GM21447 (cell line): ENCODE measurements around the gene SGMS2.

Source experiments
- ATAC-seq: cut with Tn5 transposase; IDR thresholded peaks from one replicate; pipeline ENCODE4 v1.9.1; 2021; ENCODE audit not compliant: unreplicated experiment

SGMS2 gene

GRCh38 chr4:107828315-107829090 is 3.8 kb downstream of the SGMS2 start:
- ATAC-seq, result no peak

GRCh38 chr4:107831140-107831539 is 6.4 kb downstream of the SGMS2 start:
- no peak for ATAC-seq

- no peak for ATAC-seq
Observed at GRCh38 chr4:107832275-107832807, 7.6 kb downstream of the SGMS2 start.

- ATAC-seq, result no peak
Observed at GRCh38 chr4:107834241-107834794, 9.6 kb downstream of the SGMS2 start.

GRCh38 chr4:107835406-107835805 is 10.7 kb downstream of the SGMS2 start:
- no peak for ATAC-seq

GRCh38 chr4:107837317-107837716 is 12.6 kb downstream of the SGMS2 start:
- no peak for ATAC-seq

GRCh38 chr4:107837776-107838618 is 13.3 kb downstream of the SGMS2 start:
- ATAC-seq, result no peak

DNA sequence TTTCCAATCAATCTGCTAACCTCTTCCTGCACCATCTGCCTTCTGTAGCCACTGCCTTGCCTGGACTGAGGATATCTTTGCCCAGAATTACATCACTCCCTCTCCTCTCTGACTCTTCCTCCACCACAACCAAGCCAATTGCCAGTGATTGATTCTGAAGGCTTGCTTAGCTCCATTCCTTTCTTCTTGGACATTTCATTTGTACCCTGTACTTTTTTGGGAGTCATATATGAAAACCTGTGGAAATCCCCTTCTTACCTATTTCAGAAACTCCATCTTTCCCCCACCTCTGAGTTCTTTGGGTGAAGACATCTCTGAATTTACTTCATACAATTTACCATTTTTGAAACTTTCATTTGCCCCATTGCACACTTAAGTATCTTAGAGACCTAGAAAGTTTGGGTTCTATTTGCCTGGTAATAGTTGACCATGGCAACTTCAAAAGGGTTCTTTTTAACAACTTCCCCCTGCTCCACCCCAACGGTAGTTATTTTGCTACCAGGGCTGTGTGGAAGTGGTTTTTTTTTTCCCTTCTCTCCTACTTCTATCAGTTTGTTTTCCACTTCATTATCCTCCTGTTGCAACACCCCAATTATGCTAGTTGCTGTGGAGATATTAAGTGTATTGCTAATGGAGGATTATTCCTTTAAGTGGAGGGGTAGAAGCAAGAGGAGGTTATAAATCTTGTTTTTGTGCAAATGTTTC is 14.3 kb downstream of the SGMS2 start:
- ATAC-seq, result no peak

GRCh38 chr4:107843391-107843790 is 18.7 kb downstream of the SGMS2 start:
- no peak for ATAC-seq

DNA sequence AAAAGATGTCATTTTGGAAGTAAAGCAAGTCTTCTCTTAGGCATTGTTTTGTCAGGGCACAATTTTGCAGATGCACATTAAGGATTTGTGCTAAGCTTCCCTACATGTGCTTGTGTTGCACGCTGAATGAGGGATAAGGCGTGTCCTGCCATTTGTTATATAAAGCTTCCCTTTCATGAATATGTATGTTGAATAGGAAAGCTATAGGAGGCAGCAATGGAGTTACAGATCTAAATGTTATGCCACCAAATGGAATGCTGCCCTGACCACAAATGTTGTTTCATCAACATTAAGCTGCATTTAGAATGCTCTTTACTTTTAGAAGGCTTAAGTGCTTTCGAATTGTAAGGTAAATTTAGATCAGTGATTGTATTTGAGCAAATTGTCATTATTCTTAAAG is 20.9 kb downstream of the SGMS2 start:
- no peak for ATAC-seq

DNA sequence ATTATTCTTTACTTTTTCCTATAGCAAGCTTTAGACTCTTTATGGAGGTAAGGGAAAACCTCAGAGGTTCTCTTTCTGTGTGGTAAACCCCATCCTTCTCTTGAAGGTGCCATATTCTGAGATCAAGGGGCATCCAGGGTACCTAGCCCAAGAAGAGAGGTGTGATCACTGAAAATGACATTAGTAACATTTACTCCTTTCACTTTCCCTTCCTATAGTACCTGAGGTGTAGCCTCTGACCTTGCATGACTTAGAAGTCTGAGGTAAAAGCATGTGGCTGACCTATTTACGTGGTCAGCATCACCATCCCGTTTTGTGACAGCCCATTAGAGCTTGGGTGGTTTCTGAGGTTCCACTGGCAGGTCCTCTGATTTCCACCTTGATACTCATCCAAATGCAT is 25.7 kb downstream of the SGMS2 start:
- ATAC-seq, result no peak

DNA sequence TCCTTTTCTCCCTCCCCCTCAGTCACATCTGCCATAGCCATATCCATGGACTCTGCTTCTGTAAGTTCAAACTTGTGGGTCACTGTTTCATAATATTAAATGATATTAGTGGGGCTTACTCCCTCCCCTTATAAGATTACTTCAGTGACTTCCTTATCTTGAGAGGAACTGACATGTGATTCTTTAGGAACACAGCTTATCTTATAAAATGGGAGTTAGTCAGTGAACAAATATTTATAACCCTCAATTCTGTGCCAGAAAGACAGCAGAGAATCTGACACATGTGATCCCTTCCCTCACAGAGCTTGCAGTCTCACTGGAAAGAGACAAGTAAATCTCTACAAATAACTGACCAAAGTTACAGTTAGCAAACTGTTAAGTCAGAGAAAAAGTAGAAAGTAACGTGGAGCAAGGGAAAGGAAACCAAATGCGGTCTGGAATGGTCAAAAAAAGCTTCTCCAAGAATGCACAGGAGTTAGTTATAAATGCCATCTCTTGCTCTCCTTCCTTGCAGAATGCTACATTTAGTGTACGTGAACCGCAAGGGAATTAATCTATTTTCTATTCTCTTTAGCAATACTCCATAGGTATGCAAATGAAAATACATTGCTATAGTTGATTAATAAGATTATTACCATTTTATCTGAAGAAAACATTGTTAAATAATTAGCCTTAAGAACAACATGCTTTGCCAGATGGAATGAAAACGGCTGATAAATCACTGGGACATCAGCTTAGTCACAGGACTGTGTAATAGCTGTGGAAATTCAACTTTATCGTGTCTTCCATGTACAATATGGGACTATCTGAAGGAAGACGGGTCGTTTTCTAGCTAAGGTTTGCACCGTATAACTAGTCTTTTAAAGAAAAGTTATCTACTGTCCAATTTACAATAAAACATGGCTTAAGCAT is 29.0 kb downstream of the SGMS2 start:
- ATAC-seq, result no peak

DNA sequence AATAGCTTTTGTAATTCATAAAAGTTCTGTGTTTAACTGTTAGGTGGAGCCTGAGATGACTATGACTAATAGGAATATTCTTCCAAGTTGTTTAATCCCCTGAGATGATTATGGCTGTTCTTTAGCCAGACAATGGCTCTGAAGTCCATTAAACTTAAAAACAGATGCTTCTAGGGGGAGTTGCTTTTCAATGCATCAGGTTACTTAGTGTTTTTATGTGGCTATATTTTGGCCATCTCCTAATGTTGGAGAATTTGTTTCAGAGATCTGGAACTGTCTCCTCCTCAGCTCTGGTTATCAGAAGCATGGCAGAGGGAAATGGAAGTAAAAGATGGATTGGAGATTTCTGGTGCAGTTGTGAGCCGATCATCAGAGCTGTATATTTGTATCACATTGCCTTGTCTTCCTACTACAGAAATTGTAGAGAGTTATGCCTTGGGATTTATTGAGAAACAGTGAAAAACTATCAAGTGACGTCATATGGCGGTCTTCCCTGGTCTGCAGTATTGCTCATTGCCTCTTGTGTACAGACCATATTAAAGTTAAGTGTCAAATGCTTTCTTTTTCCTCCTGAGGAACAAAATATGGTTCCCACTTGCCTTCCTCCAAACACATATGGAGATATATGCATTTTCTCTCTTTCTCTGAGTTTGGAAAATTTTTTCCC is 29.8 kb downstream of the SGMS2 start:
- no peak for ATAC-seq

DNA sequence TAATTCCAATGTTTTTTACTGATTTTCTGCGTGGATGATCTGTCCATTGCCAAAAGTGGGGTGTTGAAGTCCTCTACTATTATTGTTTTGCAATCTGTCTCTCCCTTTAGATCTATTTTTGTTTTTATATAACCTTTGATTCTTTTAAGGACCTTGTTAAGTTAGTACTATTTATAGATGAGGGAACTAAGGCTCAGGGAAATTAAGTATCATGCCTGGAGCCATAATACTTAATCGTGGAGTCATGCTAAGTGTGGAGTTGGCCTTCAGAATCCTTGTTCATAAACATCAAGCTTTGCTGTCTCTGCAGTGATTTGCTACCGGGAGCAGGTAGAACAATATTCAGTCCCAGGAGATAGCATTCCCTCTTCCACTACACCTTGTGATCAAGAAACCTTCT is 31.0 kb downstream of the SGMS2 start:
- no peak for ATAC-seq

DNA sequence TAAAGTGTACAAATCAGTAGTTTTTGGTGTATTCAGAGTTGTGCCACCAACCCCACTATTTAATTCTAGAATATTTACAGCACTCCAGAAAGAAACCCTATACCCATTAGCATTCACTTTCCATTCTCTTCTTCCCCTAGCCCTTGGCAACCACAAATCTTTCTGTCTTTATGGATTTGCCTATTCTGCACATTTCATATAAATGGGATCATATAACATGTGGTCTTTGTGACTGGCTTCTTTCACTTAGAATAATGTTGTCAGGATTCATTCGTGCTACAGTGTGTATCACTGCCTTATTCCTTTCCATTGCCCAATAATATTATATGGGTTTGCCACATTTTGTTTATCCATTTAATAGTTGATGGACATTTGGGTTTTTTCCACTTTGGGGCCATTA is 32.2 kb downstream of the SGMS2 start:
- no peak for ATAC-seq

- ATAC-seq, result no peak
Observed at GRCh38 chr4:107857741-107858140, 33.0 kb downstream of the SGMS2 start.

GRCh38 chr4:107858158-107858742 is 33.5 kb downstream of the SGMS2 start:
- ATAC-seq, result no peak

DNA sequence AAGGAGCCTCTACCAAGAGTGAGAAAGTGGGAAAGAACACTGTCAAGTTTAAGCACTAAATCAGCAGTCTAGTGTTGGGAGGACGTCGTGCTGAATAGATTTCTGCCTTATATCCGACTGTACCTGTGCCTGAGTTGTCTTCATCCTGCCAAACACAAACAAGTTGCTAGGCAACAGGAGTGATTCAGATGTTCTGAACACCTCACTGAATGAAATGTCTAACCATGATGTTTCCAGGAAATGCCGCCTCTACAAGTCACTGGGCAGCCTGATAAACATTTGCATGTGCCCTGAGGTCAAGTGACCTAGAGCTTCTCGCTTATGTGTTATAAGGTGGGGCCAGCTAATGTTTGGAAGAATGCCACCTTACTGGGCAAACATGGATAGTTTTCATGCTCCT is 37.9 kb downstream of the SGMS2 start:
- ATAC-seq, result no peak

- ATAC-seq, result no peak
Observed at GRCh38 chr4:107863416-107863815, 38.7 kb downstream of the SGMS2 start.
